ENCODE results near the gene PRR35. TPM values are rescaled to one million over a fixed set of nuclear protein-coding genes. Genes with fewer than 3 reads are reported as not detected.

Gene PRR35
- polyA plus RNA-seq, 1 experiment, result not detected

DNA sequence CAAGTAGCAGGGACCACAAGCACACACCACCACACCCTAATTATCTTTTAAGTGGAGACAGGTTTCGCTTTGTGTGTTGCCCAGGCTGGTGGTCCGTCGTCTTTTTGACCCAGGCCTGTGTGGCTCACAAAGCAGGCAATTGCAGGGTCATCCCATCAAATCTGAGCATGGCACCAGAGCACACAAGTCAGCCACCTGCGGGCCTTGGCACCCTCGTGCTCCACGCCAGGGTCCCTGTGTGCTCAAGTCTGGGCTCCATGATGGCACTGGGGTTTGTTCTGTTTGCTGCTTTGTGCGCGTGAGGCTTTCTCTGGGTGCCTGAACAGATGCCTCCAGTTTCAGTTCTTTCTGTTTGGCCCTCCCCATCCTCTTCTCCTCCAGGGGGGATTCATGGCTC lies 35.1 kb upstream of the PRR35 start:
- Histone ChIP-seq H3K27ac (ENCODE audit: low read depth, low read length) (peak overlapping the region; percentile 87), H3K4me3 (ENCODE audit: low read depth, low read length) (no peak overlapping the region), H3K9me3 (ENCODE audit: control insufficient read depth, insufficient read depth, low read length) (no peaks in the 10 kb centered on the region; the same call in 1 of the 2 replicates), H3K27me3 (ENCODE audit: control insufficient read depth, insufficient read depth, low read length) (no peaks in the 10 kb centered on the region)
- ChIA-PET POLR2A (no interaction called here), CTCF (no interaction called here)
- TF ChIP-seq, protein P1, sequence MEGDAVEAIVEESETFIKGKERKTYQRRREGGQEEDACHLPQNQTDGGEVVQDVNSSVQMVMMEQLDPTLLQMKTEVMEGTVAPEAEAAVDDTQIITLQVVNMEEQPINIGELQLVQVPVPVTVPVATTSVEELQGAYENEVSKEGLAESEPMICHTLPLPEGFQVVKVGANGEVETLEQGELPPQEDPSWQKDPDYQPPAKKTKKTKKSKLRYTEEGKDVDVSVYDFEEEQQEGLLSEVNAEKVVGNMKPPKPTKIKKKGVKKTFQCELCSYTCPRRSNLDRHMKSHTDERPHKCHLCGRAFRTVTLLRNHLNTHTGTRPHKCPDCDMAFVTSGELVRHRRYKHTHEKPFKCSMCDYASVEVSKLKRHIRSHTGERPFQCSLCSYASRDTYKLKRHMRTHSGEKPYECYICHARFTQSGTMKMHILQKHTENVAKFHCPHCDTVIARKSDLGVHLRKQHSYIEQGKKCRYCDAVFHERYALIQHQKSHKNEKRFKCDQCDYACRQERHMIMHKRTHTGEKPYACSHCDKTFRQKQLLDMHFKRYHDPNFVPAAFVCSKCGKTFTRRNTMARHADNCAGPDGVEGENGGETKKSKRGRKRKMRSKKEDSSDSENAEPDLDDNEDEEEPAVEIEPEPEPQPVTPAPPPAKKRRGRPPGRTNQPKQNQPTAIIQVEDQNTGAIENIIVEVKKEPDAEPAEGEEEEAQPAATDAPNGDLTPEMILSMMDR (IDR thresholded peaks at IDR 0.05; ENCODE audit: low read depth, low read length), result no peak
- no peak for DNase-seq (ENCODE audit: low read depth, low spot score)

DNA sequence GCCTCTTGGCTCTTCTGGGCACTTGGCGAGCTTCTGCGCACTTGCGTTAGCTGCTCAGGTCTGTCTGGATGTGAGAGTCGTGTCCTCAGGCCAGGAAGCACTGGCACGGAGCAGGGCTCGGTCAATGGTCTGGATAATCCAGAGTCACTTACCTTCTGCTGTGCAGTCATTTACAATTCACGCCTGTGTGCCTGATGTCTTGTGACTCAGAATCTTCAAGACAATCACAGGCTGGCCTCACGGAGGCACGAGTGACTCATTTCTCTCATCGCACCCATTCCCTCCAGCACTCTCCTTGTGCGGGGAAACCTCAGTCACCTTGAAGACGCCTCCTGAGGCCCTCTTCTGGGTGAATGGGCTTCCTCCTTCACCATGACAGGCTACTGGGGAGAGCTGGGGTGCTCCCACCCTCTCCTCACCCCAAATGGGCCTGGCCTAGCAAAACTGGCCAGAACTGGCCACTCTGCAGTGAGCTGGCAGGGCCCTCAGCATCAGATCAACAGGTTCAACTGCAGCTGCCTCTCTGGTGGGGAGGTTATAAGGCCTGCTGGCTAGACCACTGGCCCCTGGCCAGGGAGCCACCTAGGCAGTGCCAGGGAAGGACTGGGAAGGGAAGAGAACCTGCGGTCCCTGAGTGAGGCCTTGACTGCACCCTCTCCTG lies 34.5 kb upstream of the PRR35 start:
- no peaks in the 10 kb centered on the region; the same call in 1 of the 2 replicates for H3K9me3 ChIP-seq (ENCODE audit: control insufficient read depth, insufficient read depth, low read length)
- peak; percentile 50 for DNase-seq (ENCODE audit: low read depth, low spot score)
- peak overlapping the region; percentile 76 for H3K4me3 ChIP-seq (ENCODE audit: low read depth, low read length)
- TF ChIP-seq, protein P1 (IDR thresholded peaks at IDR 0.05; ENCODE audit: low read depth, low read length), result no peak
- ChIA-PET CTCF (no interaction called here), POLR2A (interaction anchor here (0.5 to 1.0 kb wide), 2 partner anchors 8 to 10 kb away, joined by 4 read pairs; no protein-coding TSS in a partner anchor)
- no peaks in the 10 kb centered on the region for H3K27me3 ChIP-seq (ENCODE audit: control insufficient read depth, insufficient read depth, low read length)
- H3K27ac ChIP-seq (ENCODE audit: low read depth, low read length), result peak overlapping the region; percentile 87

DNA sequence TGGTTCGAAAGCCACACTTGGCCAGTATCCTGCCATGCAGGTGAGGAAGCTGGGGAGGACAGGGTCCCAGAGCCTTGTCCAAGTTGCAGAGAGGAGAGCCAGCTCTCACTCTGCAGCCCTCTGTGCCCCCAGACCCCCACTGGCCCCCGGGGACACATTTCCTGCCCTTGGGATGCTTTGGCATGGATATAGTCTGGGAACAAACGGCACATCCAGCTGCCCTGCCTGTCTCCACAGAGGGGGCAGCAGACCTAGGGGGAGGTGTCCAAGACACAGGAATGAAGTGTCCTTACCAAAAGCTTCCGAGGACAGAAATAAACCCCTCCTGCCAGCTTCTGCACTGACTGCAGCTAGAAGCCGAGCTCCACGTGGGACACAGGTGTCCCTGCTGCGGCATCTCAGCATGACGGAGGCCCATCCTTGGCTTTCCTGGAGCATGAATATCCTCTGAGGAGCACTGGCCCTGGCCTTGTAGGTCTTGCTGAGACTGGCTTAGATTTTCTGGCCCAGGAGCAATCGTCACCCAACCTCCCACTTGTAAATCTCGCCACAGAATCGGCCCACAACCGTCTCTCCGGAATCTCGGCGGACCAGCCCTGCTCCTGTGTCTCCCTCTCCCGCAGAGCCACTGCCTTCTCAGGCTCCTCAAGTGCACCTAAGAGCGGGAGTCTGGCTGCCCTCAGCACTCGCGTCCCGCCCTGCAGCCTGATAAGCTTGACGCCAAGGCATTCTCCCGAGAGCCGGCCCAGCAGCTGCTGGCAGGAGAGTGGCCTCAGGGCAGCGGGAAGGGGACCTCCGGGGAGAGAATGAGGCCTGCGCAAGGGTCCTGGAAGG lies 33.8 kb upstream of the PRR35 start:
- no peaks in the 10 kb centered on the region for H3K27me3 ChIP-seq (ENCODE audit: control insufficient read depth, insufficient read depth, low read length)
- H3K9me3 ChIP-seq (ENCODE audit: control insufficient read depth, insufficient read depth, low read length), result no peaks in the 10 kb centered on the region; the same call in 1 of the 2 replicates
- TF ChIP-seq, protein P1 (IDR thresholded peaks at IDR 0.05; ENCODE audit: low read depth, low read length), result no peak
- peak overlapping the region; percentile 76 for H3K4me3 ChIP-seq (ENCODE audit: low read depth, low read length)
- no peak for DNase-seq (ENCODE audit: low read depth, low spot score)
- POLR2A ChIA-PET, result interaction anchor here (0.5 to 1.3 kb wide), 5 partner anchors 9 to 110 kb away, joined by 3 to 4 read pairs (median 4); partner anchors contain the start of gene METTL26
- H3K27ac ChIP-seq (ENCODE audit: low read depth, low read length), result peak overlapping the region; percentile 73
- CTCF ChIA-PET, result no interaction called here

DNA sequence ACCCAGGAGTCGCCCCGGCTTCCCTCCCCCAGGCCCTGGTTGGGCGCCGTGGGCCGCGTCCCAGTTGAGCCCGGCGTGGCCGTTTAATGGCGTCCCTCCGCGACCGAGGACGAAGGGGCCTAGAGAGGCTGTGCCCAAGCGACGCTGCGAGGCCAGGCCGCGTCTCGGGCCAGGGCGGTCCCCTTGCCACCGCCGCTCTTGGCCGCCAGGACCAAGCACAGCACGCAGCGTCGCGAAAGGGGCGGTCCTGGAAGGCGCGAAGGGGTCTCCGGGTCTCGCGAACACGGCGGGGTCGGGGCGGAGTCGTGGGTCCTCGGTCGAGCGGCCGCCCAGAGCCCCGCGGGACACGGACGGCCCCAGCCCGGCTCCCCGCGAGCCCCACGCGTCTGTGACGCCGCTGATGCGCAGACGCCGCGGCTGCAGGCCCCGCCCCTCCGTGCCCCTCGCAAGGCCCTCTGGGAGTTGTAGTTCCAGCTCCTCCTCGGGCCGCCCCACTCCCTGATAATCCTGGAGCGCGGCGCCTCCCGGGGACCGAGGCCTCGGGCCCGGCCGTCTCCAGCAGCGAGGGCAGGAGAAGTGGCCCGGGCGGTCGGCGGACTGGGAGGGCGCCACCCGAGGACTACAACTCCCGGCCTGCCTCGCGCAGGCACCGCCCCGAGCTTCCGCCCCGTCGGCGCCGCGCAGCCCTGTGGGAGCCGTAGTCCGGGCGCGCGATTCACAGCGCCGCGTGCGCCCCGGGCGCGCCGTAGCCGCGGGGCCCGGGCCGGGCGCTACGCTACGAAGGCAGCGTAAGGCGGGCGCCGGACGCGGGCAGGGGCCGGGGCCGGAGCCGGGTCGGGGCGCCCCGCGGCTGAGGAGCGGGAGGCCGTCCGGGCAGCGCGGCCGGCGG lies 32.9 kb upstream of the PRR35 start, which contains the start of gene CAPN15:
Gene CAPN15 (plus strand): TSS at position 698 of the 889 bp plus-strand sequence. CDS start 19,127 bp downstream, outside the sequence.
- ChIA-PET CTCF (no interaction called here), POLR2A (interaction anchor here (0.5 to 1.3 kb wide), 5 partner anchors 9 to 182 kb away, joined by 3 to 4 read pairs (median 3); partner anchors contain the start of gene METTL26)
- peak; percentile 56 for DNase-seq (ENCODE audit: low read depth, low spot score)

More for the DNA sequence above, 32.9 kb upstream of the PRR35 start, which contains the start of gene CAPN15:
- Histone ChIP-seq H3K9me3 (ENCODE audit: control insufficient read depth, insufficient read depth, low read length) (no peaks in the 10 kb centered on the region; the same call in 1 of the 2 replicates), H3K27ac (ENCODE audit: low read depth, low read length) (peak within 1 kb of the TSS; percentile 73), H3K27me3 (ENCODE audit: control insufficient read depth, insufficient read depth, low read length) (no peaks in the 10 kb centered on the region), H3K4me3 (ENCODE audit: low read depth, low read length) (peak within 1 kb of the TSS; percentile 78)
- TF ChIP-seq, protein P1 (IDR thresholded peaks at IDR 0.05; ENCODE audit: low read depth, low read length), result 0 out of 2 replicates have a peak, but pooled peaks have one; percentile 2

Data from AG04450 (cell line).